AG04450 (cell line): Measurements from ENCODE around the gene PPM1M. TPM values are rescaled to one million over a fixed set of nuclear protein-coding genes. Genes with fewer than 3 reads are reported as not detected.

ENCODE experiments used
- CTCF ChIA-PET: fragments of 300-600, 350-600 bp; formaldehyde crosslinking; extraction: SDS; loops from one replicate; lab custom pipeline; 2022; ENCODE audit warnings: antibody characterized with exemption, inconsistent platforms; lab: Charles Lee
- POLR2A ChIA-PET: fragments of 350-600 bp; formaldehyde crosslinking; extraction: SDS; loops from one replicate; lab custom pipeline; 2021; ENCODE audit warnings: antibody characterized with exemption, inconsistent platforms; lab: Yijun Ruan, JAX
- DNase-seq: peaks from one replicate; pipeline ENCODE4 v3.0.0-alpha.2; 2011; ENCODE audit warnings: low read depth, low spot score
- H3K27ac ChIP-seq: one replicate; pipeline ENCODE4 v1.5.1; 2012; ENCODE audit warnings: low read depth, low read length, control low read depth
- H3K27me3 ChIP-seq: one replicate; pipeline ENCODE4 v1.6.0; 2012; ENCODE audit warnings: low read length; ENCODE audit not compliant: control insufficient read depth, insufficient read depth
- H3K4me3 ChIP-seq: 2 replicates; pipeline ENCODE4 v1.5.1; 2011; ENCODE audit warnings: mild to moderate bottlenecking, low read depth, low read length, control low read depth
- H3K9me3 ChIP-seq: 2 replicates; pipeline ENCODE4 v1.5.1; 2012; ENCODE audit warnings: low read length; ENCODE audit not compliant: control insufficient read depth, insufficient read depth
- polyA plus RNA-seq: library from polyadenylated mRNA; depleted of rRNA; stranded (reverse); fragments of >200 nt; gene quantifications from 2 replicates; pipeline ENCODE4 v1.2.3, GENCODE V29; 2011
- TF ChIP-seq, protein P1 (sequence below): IDR thresholded peaks from 2 replicates; pipeline ENCODE4 v1.5.1; 2011; ENCODE audit warnings: low read depth, low read length, control low read depth, inconsistent platforms

The PPM1M gene
- polyA plus RNA-seq, 1 experiment: 29.2 TPM

DNA sequence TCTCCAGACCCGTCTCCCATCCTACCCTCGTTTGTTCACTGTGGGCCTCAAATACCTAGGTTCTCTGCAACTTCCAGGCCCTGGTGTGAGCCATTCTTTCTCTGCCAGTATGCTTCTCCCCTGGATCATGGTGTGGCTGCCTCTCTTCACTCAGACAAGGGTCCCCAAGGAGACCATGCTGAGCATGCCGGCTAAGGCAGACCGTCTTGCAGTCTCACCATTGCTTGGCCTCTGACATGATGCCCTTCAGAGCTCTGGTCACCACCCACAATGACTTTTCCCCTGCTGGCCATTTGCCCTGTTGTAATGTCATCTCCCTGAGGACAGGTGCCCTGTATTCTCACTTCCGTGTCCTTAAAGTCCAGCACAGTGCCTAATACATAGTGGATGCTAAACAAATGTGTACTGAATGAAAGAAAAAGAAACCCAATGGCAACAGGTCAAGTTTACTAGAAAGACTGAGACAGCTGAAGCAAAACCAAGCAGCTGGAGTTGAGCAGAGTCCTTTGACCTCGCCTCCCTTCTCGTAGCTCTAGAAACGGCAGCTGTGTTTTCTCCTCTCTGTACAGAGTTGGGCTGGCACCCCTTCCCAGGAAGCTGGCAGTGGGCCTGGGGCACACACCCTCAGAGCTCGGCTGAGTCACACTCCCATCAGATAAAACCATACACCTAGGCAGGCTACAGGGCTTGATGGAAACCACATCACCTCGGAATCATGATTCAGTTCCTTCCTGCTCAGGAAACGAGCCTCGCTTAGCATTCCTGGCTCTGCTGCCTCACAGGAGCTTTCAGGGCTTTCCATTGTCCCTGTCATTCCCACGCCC is 28.8 kb upstream of the PPM1M start:
- DNase-seq: peak; percentile 46
- Histone ChIP-seq H3K27ac (peak overlapping the region; percentile 47), H3K9me3 (no peaks in the 10 kb centered on the region), H3K4me3 (no peak overlapping the region), H3K27me3 (no peaks in the 10 kb centered on the region)
- ChIA-PET POLR2A (interaction anchor here (0.6 to 1.8 kb wide), 6 partner anchors 15 to 371 kb away, joined by 3 to 10 read pairs (median 5); partner anchors contain the start of gene POC1A), CTCF (interaction anchor here (0.6 to 2.3 kb wide), 5 partner anchors 15 to 196 kb away, joined by 3 to 14 read pairs (median 6); no protein-coding TSS in a partner anchor)
- TF ChIP-seq, protein P1, sequence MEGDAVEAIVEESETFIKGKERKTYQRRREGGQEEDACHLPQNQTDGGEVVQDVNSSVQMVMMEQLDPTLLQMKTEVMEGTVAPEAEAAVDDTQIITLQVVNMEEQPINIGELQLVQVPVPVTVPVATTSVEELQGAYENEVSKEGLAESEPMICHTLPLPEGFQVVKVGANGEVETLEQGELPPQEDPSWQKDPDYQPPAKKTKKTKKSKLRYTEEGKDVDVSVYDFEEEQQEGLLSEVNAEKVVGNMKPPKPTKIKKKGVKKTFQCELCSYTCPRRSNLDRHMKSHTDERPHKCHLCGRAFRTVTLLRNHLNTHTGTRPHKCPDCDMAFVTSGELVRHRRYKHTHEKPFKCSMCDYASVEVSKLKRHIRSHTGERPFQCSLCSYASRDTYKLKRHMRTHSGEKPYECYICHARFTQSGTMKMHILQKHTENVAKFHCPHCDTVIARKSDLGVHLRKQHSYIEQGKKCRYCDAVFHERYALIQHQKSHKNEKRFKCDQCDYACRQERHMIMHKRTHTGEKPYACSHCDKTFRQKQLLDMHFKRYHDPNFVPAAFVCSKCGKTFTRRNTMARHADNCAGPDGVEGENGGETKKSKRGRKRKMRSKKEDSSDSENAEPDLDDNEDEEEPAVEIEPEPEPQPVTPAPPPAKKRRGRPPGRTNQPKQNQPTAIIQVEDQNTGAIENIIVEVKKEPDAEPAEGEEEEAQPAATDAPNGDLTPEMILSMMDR: no peak

DNA sequence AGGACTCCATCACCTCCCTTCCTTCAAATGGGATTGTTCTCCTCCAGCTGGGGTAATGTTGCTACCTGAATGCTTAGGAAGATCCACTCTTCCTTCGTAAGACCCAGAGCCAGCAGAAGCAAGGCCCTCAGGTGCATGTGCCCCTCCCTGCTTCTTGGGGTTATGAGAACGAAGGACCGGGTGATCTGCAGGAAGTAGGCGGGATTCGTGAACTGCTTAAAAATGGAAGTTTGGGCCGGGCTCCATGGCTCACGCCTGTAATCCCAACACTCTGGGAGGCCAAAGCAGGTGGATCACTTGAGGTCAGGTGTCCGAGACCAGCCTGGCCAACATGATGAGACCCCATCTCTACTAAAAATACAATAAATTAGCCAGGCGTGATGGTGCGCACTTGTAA is 28.2 kb upstream of the PPM1M start:
- DNase-seq: no peak
- Histone ChIP-seq H3K4me3 (no peak overlapping the region), H3K9me3 (no peaks in the 10 kb centered on the region), H3K27ac (peak overlapping the region; percentile 3), H3K27me3 (no peaks in the 10 kb centered on the region)
- TF ChIP-seq, protein P1: no peak
- ChIA-PET CTCF (interaction anchor here (0.6 to 2.3 kb wide), 5 partner anchors 14 to 195 kb away, joined by 3 to 14 read pairs (median 6); partner anchors contain the start of gene WDR82), POLR2A (interaction anchor here (0.9 to 1.8 kb wide), 4 partner anchors 16 to 63 kb away, joined by 3 to 10 read pairs (median 6); partner anchors contain the start of gene POC1A)

DNA sequence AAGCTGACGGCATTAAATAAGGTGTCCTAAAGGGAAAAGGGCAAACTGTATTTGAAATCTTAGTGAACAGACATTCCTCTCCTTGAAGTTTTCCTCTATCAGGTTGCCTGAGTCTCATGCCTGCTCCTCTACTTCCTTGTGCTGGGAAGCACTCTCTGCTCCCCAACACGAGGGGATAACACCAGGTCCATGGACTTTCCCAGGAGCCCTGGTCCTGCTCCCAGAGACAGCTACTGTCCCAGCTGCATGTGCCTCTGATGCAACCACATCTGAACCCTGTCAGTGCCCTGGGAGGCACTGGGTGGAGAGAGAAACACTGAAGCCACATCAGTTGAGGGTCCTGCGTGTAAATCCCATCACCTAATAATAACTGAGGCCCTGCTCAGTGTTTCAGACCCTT is 27.5 kb upstream of the PPM1M start:
- no peak for DNase-seq
- no peaks in the 10 kb centered on the region for H3K9me3 ChIP-seq
- H3K4me3 ChIP-seq: no peak overlapping the region
- ChIA-PET CTCF (interaction anchor here (0.5 to 5.9 kb wide), 5 partner anchors 13 to 207 kb away, joined by 3 to 128 read pairs (median 6); partner anchors contain the start of gene WDR82), POLR2A (no interaction called here)
- H3K27me3 ChIP-seq: no peaks in the 10 kb centered on the region
- no peak overlapping the region for H3K27ac ChIP-seq
- TF ChIP-seq, protein P1: no peak

DNA sequence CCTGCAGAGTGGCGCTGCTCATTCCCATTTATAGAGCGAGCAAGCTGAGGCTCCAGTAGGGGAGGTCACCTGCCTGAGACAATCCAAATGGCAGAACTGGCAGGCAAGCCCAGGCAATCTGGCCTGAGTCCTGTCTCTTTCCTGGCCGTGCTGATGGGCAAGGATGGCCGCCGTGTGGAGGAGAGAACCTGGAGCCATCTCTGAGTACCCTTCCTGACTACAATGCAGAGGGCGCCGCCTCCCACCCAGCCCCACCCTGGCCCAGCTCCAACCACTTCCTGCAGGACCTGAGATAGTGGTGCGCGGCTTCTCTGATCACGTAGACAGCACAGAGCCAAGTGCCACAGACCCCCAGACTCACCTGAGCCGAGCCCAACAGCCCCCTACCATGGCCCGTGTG is 27.1 kb upstream of the PPM1M start:
- no peak overlapping the region for H3K27ac ChIP-seq
- TF ChIP-seq, protein P1: no peak
- no peaks in the 10 kb centered on the region for H3K27me3 ChIP-seq
- no peak overlapping the region for H3K4me3 ChIP-seq
- ChIA-PET CTCF (interaction anchor here (0.5 to 5.9 kb wide), 6 partner anchors 13 to 207 kb away, joined by 3 to 128 read pairs (median 6); partner anchors contain the start of gene WDR82), POLR2A (no interaction called here)
- DNase-seq: no peak
- H3K9me3 ChIP-seq: no peaks in the 10 kb centered on the region
